Neural crest cell (in vitro differentiated cells): ENCODE measurements around the gene TGM1. TPM values are rescaled to one million over a fixed set of nuclear protein-coding genes. Genes with fewer than 3 reads are reported as not detected.

Experiments used
- DNase-seq: peaks from one replicate; pipeline ENCODE4 v3.0.0; 2021; ENCODE audit warnings: low read depth, mixed read lengths, low spot score
- H3K27ac Mint-ChIP-seq: one replicate; pipeline ENCODE4 v1.8.0; 2021; ENCODE audit warnings: mild to moderate bottlenecking, mixed read lengths; ENCODE audit not compliant: unreplicated experiment
- H3K27me3 Mint-ChIP-seq: 2 replicates; pipeline ENCODE4 v1.8.0; 2021; ENCODE audit warnings: low read depth, mild to moderate bottlenecking, mixed read lengths
- H3K36me3 Mint-ChIP-seq: 2 replicates; pipeline ENCODE4 v1.8.0; 2021; ENCODE audit warnings: low read depth, mild to moderate bottlenecking, mixed read lengths
- H3K4me1 Mint-ChIP-seq: 2 replicates; pipeline ENCODE4 v1.8.0; 2021; ENCODE audit warnings: mixed read lengths
- H3K4me3 Mint-ChIP-seq: one replicate; pipeline ENCODE4 v1.8.0; 2021; ENCODE audit warnings: mild to moderate bottlenecking, mixed read lengths
- H3K9me3 Mint-ChIP-seq: 2 replicates; pipeline ENCODE4 v1.8.0; 2021; ENCODE audit warnings: mixed read lengths
- CTCF ChIP-seq: fragments of 200-600 bp; sonication (generic); conservative IDR thresholded peaks from 2 replicates; pipeline ENCODE4 v1.5.0; 2021; ENCODE audit warnings: antibody characterized with exemption, mild to moderate bottlenecking
- total RNA-seq: library from RNA; stranded (reverse); gene quantifications from 2 replicates; pipeline ENCODE4 v1.2.1, GENCODE V29; 2021

The TGM1 gene
- total RNA-seq, 1 donor from 2014 or later = 4.5 TPM

- H3K4me3 Mint-ChIP-seq = peak overlapping the region; percentile 93
- no peak for DNase-seq
- H3K4me1 Mint-ChIP-seq = peaks cover 18% of the 10 kb centered on the region
- no peaks in the 10 kb centered on the region for H3K27me3 Mint-ChIP-seq
- H3K36me3 Mint-ChIP-seq = peaks cover 2% of the 10 kb centered on the region
- H3K27ac Mint-ChIP-seq = peak overlapping the region; percentile 95
- H3K9me3 Mint-ChIP-seq = no peaks in the 10 kb centered on the region
- no peak for TF ChIP-seq CTCF
Measured at GRCh38 chr14:24271834-24272263, 8.9 kb upstream of the TGM1 start.

- Mint-ChIP-seq H3K9me3 (no peaks in the 10 kb centered on the region), H3K36me3 (peaks cover 2% of the 10 kb centered on the region), H3K27me3 (no peaks in the 10 kb centered on the region), H3K27ac (peak within 1 kb of the TSS; percentile 96), H3K4me1 (peaks cover 18% of the 10 kb centered on the region), H3K4me3 (peak within 1 kb of the TSS; percentile 93)
- peak; percentile 82 for DNase-seq
- TF ChIP-seq CTCF = peak; percentile 72
Measured at GRCh38 chr14:24271134-24271833, 8.3 kb upstream of the TGM1 start, which contains the start of gene RABGGTA. Gene RABGGTA, minus strand, starts transcription at chr14:24271597. Its CDS starts 482 bp downstream, at chr14:24271115.

GRCh38 chr14:24270537-24271133 is 7.7 kb upstream of the TGM1 start:
- H3K9me3 Mint-ChIP-seq = no peaks in the 10 kb centered on the region
- H3K4me3 Mint-ChIP-seq = peak overlapping the region; percentile 92
- peaks cover 18% of the 10 kb centered on the region for H3K4me1 Mint-ChIP-seq
- H3K27ac Mint-ChIP-seq = peak overlapping the region; percentile 96
- no peak for TF ChIP-seq CTCF
- H3K27me3 Mint-ChIP-seq = no peaks in the 10 kb centered on the region
- H3K36me3 Mint-ChIP-seq = peaks cover 2% of the 10 kb centered on the region
- no peak for DNase-seq

- Mint-ChIP-seq H3K27ac (no peak overlapping the region), H3K4me1 (peaks cover 18% of the 10 kb centered on the region), H3K27me3 (no peaks in the 10 kb centered on the region), H3K36me3 (peaks cover 2% of the 10 kb centered on the region), H3K9me3 (no peaks in the 10 kb centered on the region), H3K4me3 (peak overlapping the region; percentile 92)
- no peak for DNase-seq
- no peak for TF ChIP-seq CTCF
Measured at GRCh38 chr14:24269910-24270536, 7.0 kb upstream of the TGM1 start.

- Mint-ChIP-seq H3K9me3 (no peaks in the 10 kb centered on the region), H3K27me3 (no peaks in the 10 kb centered on the region), H3K4me1 (peaks cover 18% of the 10 kb centered on the region), H3K27ac (no peak overlapping the region), H3K4me3 (peak overlapping the region; percentile 35), H3K36me3 (peaks cover 2% of the 10 kb centered on the region)
- TF ChIP-seq CTCF = no peak
- no peak for DNase-seq
Measured at GRCh38 chr14:24269368-24269767, 6.4 kb upstream of the TGM1 start.
